Fibroblast of lung (primary cell): Measurements from ENCODE around the gene LMOD3.

Experiments
- EZH2 ChIP-seq: IDR thresholded peaks from 2 replicates; pipeline ENCODE4 v1.5.1; 2012; ENCODE audit warnings: low read length, control low read depth, mild to moderate bottlenecking; ENCODE audit errors: missing control alignments
- TF ChIP-seq, protein P1 (sequence below), 2 donors: IDR thresholded peaks in 1 of 2; conservative IDR thresholded peaks in 1 of 2; 1 replicate in 1 of 2; 2 replicates in 1 of 2; pipeline ENCODE4 v1.5.1; 2011 to 2012; ENCODE audit warnings: low read length in 2 of 2, control low read depth in 1 of 2, inconsistent platforms in 1 of 2, low read depth in 1 of 2, mild to moderate bottlenecking in 1 of 2

- TF ChIP-seq, protein P1, sequence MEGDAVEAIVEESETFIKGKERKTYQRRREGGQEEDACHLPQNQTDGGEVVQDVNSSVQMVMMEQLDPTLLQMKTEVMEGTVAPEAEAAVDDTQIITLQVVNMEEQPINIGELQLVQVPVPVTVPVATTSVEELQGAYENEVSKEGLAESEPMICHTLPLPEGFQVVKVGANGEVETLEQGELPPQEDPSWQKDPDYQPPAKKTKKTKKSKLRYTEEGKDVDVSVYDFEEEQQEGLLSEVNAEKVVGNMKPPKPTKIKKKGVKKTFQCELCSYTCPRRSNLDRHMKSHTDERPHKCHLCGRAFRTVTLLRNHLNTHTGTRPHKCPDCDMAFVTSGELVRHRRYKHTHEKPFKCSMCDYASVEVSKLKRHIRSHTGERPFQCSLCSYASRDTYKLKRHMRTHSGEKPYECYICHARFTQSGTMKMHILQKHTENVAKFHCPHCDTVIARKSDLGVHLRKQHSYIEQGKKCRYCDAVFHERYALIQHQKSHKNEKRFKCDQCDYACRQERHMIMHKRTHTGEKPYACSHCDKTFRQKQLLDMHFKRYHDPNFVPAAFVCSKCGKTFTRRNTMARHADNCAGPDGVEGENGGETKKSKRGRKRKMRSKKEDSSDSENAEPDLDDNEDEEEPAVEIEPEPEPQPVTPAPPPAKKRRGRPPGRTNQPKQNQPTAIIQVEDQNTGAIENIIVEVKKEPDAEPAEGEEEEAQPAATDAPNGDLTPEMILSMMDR (conservative IDR thresholded peaks at IDR 0.05 in 1 of 2, IDR thresholded peaks at IDR 0.05 in 1 of 2; ENCODE audit: low read depth in 1 of 2, low read length in 2 of 2) = no peak
- TF ChIP-seq EZH2 = no peak
These were observed 13.6 kb downstream of the LMOD3 start for GRCh38 chr3:69108811-69109210.
